Medulla oblongata (tissue), 1 donor: ENCODE measurements around the gene GNPAT.

Source experiments
- DNase-seq: peaks from one replicate; pipeline ENCODE4 v3.0.0-alpha.2; 2015; ENCODE audit errors: extremely low spot score

Gene GNPAT

DNA sequence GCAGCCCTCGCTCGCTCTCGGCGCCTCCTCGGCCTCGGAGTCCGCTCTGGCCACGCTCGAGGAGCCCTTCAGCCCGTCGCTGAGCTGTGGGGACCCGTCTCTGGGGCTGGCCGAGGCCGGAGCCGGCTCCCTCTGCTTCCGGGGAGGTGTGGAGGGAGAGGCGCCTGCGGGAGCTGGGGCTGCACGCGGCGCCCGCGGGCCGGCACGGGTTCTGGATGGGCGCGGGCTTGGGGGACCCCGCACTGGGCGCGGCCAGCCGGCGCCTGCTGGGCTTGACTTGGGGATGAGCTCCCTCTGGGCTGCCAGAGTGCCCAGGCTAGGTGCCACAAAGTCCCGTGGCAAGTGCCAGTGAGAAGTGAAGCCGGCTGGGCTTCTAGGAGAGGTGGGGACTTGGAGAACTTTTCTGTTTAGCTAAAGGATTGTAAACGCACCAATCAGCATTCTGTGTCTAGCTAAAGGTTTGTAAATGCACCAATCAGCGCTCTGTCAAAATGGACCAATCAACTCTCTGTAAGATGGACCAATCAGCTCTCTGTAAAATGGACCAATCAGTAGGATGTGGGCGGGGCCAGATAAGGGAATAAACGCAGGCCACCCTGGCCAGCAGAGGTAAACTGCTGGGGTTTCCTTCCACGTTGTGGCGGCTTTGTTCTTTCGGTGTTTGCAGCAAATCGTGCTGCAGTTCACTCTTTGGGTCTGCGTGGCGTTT lies 76.4 kb downstream of the GNPAT start:
- DNase-seq = no peak

DNA sequence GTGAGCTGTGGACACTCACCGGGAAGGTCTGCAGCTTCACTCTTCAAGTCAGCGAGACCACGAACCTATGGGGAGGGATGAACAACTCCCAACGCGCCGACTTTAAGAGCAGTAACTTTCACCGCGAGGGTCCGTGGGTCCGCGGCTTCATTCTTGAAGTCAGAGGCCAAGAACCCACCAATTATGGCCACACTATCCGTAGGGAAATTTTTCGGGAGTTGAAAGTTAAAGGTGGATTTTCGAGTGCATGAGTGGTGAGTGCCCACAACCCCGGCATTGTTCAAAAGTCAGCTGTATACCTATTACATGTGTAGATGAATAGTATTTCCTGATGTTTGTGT lies 77.0 kb downstream of the GNPAT start:
- no peak for DNase-seq

DNA sequence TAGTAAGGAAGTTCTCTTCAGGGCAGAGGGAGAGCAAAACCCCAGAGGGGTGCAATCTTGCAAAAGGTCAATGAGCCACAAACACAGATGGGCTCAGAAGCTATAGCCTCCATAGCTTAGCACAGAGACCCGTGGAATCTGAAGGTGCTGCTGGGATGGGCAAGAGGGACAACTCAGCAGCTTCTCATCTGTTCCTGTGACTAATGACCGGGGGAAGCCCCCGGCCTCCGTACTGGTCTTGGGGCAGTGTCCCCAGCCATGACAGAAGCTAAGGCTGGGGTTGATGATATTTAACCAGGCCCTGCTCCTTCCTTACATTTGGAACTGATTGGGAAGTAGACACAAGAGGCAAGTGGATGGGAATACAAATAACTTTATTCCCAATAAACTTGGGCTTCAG lies 77.6 kb downstream of the GNPAT start:
- DNase-seq = no peak

DNA sequence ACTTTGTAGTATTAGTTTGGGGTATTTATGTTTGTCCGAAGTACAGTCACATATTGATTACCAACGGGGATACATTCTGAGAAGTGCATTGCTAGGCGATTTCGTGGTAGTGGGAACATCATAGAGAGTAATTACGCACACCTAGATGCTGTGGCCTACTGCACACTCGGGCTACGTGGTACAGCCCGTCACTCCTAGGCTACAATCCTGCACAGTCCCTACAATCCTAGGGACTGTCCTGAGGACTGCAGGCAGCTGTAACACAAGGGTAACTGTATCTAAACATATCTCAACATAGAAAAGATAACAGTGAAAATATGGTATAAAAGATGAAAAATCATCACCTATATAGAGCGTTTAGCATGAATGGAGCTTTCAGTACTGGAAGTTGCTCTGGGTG lies 78.1 kb downstream of the GNPAT start:
- DNase-seq = no peak

DNA sequence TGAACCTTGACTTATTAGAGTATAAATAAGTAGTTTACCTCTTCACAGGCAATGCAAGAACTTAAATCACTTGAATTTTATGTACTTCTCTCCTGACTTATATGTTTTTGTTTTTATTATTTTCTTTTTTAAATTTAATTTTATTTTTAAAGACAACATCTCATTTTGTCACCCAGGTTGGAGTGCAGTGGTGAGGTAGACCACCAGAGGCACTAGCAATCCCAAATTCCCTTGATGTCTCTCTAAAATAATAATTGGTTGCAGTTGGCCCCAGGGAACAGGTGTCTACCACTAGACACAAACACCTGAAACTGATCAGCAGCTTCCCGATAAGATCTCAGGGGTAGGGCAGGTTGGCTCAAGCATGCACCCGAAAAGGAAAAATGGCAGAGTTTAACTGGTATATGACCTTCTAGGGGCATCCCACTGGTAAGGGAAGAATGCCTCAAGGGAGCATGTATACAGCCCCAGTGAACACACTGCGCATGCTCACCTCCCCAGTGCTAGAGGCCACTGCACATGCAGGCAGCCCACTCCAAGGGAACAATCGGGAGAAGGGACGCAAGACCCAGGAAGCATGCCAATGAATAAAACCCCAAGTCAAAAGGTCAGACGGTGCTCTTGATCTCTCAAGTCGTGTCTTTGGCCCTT lies 82.0 kb downstream of the GNPAT start:
- DNase-seq = no peak

DNA sequence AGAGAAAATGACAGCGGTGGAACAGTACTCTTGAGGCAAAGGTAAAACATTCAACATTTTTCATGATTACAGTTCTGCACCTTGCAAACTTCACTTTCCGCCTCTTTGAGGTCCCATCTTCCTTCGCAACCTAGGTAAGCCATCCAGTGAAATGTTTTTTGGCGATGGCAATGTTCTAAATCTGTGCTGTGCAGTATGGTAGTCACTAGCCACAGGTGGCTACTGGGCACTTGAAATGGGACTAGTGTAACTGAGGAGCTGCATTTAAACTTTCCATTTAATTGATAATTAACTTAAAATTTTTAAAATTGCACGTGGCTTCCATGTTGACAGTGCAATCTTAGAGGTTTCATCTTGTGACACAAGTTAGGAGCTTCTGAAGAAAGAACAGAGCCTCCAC lies 83.6 kb downstream of the GNPAT start:
- no peak for DNase-seq

DNA sequence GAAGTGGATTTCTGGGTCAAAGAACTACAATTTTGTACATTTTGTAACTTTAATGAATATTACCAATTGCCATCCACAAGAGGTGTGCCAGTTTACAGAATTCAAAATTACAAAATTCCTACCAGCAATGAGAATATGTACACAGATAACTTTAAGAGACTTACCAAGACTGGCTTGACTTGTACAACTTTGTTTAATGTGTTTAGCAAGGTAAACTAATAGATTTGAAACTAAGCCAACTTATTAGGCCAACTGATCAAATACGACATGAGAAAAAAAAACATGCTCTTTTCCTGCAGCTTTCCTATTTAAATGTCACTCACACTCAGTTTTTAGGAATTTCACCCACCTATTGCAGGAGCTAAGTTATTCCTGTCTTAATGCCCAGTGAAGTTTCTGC lies 85.2 kb downstream of the GNPAT start:
- DNase-seq = no peak
